Neural progenitor cell (in vitro differentiated cells): Measurements from ENCODE around the gene CRACR2B.

ENCODE experiments used
- EZH2 ChIP-seq: fragments of 200-600 bp; sonication (generic); IDR thresholded peaks from 2 replicates; pipeline ENCODE4 v1.6.1; 2017; ENCODE audit warnings: antibody characterized with exemption, mild to moderate bottlenecking, moderate library complexity
- TF ChIP-seq, protein P1 (sequence below): fragments of 200-600 bp; sonication (generic); IDR thresholded peaks from 2 replicates; pipeline ENCODE4 v1.5.1; 2017; ENCODE audit warnings: antibody characterized with exemption, mild to moderate bottlenecking

GRCh38 chr11:803467-803742, 24.3 kb upstream of the CRACR2B start:
- TF ChIP-seq EZH2, result no peak
- TF ChIP-seq, protein P1, sequence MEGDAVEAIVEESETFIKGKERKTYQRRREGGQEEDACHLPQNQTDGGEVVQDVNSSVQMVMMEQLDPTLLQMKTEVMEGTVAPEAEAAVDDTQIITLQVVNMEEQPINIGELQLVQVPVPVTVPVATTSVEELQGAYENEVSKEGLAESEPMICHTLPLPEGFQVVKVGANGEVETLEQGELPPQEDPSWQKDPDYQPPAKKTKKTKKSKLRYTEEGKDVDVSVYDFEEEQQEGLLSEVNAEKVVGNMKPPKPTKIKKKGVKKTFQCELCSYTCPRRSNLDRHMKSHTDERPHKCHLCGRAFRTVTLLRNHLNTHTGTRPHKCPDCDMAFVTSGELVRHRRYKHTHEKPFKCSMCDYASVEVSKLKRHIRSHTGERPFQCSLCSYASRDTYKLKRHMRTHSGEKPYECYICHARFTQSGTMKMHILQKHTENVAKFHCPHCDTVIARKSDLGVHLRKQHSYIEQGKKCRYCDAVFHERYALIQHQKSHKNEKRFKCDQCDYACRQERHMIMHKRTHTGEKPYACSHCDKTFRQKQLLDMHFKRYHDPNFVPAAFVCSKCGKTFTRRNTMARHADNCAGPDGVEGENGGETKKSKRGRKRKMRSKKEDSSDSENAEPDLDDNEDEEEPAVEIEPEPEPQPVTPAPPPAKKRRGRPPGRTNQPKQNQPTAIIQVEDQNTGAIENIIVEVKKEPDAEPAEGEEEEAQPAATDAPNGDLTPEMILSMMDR, result no peak
